HG03565 (cell line): ENCODE measurements around the gene SLC30A9.
A peak's percentile ranks its signal among the peaks of the same experiment; 100 is the strongest.

Experiments
- ATAC-seq: cut with Tn5 transposase; IDR thresholded peaks from one replicate; pipeline ENCODE4 v1.9.1; 2021; ENCODE audit warnings: mild to moderate bottlenecking, moderate library complexity; ENCODE audit not compliant: unreplicated experiment

Gene SLC30A9

DNA sequence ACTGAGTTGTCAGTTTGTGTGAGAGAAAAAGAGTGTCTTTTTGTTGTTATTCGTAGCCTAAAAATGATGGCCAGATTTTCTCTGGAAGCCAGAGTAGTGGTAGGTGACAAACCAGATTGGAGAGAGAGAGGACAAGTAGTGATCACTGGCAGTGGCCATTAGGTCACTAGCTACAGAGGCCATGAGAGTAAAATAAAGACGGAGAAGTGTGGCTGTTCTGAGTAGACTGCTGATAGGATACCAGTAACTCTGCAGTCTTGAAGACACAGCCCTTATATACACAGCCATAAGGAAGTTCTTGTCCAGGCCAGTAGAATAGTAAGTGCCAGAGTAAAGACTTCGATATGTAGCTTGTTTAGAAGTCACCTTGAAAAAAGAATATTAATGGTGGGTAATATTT, 7.7 kb downstream of the SLC30A9 start:
- ATAC-seq = no peak

DNA sequence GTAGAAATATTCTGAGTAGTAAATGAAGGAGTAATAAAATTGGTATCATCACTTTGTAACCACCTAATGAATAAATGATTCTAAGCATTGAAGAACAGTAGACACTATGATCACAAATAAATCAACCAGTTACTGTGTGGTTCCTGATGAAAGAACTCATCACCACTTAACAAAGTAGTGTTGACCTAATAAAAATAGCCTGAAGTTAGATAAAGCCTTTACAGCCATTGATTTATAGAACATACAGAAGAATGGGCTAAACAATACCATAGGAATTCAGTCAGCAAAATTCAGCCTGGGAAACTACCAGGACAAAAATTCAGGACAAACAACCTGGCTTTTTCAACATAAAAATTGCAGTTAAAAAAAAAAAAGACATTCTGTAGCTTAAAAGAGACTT, 9.0 kb downstream of the SLC30A9 start:
- ATAC-seq = no peak

DNA sequence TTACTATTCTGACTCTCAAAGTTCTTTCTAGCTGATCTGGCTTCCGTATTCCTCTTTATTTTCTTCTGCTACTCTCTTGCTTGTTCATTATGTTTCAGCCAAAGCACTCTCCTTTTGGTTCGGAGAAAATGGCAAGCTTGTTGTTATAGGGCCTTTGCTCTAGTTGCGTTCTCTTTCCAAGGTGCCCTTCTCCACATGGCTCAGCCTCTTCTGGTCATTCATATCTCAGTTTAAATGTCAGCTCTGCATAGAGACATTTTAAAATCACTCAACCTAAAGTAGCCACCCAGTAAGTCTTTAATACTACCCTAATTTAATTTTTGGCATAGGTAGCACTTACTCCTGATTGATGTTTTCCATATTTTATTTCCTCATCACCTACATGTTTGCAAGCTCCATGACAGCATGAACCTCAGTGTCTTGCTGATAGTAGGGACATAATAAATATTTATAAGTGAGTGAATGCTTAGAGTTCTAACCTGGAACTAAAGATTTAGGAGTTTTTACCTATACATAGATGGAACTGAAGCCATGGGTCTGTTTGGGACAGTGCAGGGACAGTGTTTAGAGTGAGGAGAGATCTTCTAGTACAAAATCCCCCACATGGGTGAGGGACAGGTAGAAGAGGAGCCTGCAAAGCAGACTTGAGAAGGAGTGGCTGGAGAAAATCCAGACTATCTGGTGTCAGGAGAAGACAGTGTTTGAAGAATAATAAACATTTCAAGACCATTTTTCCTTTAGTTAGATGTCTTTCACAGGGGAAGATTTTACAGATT, 17.9 kb downstream of the SLC30A9 start:
- no peak for ATAC-seq

DNA sequence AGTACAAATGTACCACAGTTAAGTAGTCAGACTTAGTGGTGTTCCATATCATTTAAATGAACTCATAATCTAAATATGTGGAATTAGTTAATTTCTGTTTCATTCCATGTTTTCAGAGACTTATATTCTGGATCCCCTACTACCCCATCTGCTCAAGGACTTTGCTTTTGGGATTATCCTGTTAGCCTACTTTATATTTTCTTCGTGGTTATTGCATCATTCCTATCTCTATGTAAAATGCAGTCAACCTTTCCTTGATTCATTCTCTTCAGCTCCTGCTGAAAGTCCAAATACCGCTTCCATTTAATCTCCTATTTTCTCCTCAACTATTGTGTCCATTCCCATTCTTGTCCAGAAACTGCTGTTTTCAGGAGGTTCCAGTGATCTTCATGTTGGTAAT, 25.1 kb downstream of the SLC30A9 start:
- no peak for ATAC-seq

DNA sequence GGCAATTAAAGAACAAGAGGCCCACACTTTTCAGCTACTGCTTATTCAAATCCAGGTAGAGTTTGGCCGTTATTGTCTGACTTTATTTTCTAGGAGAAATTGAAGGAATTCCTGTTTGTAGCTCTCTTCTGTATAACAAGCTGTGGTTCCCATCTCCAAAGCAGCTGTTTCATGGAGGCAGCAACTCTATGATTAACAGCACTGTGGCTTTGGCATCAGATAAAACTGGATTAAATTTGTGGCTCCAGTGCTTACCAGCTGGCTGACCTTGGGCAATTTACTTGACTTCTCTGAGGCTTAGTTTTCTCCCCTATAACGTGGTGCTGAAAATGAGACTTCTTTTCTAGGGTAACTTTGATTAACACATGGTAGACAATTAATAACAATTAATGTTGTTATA, 28.1 kb downstream of the SLC30A9 start:
- no peak for ATAC-seq

GRCh38 chr4:42048394-42048793, 58.1 kb downstream of the SLC30A9 start:
- ATAC-seq = no peak

DNA sequence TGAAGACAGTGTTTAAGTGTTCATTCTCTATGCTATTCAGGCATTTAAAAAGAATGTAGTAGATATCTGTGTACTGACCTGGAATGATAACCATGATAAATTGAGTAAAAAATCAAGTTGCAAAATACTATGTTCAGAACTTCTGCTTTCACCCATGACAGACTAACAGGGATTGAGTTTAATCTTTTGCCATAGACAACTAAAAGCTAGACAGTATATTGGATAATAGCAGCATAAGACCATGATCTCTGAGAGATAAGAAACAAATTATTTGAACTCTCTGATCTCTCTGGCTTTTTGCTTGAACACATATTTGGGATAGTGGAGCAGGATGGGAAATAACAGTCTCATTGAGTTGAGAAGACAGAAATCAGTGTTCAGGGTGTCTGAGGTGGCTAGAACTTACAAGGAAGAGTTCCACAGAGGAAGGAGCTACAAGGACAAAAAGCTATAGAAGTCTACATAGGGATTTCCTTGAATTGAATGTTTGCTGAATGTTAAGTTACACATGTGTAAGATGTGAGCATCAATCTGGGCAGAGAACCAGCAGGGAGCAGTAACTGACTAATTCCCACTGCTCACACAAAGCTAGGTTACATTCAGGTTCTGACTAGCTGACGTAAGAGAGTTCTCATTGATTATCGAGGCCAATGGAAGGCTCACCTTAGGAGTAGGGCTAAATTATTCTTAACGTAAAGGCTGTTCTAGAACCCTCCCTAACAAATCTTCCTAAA, 60.4 kb downstream of the SLC30A9 start:
- ATAC-seq = no peak

DNA sequence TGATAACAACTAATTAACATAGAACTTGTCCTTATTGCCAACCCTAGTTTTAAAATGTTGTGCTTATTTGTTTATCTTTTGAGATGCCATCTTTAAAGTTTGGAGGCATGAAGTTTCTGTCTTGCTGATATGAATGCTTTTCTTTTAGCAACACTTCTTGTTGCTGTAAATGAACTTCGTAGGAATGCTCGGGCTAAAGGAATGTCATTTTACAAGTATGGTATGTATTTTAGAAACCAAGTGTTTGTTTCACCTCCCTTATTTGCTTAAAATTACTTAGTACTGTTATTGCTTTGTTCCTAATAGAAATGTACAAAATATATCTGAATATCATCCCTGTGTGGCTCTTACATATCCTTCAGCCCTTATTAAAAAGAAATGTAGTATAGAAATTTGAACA, 76.1 kb downstream of the SLC30A9 start:
- no peak for ATAC-seq

DNA sequence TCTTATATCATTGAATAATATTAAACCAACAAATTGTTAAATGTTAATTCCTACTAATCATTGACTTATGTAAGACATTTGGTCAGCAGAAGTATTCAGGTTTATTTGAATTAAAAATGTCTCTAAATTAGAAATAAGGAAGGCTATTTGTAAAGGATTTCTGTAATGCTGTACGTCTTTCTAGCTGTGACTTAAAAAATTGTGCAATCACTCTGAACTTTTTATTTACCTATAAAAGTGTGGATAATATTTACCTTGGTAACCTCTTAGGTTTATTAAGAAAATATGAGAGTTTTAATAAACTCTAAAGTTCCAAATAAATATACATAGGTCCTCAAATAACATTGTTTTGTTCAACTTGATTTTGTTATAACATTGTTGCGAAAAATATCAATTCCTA, 76.9 kb downstream of the SLC30A9 start:
- no peak for ATAC-seq

- no peak for ATAC-seq
These were observed 80.1 kb downstream of the SLC30A9 start for GRCh38 chr4:42070463-42070862.

DNA sequence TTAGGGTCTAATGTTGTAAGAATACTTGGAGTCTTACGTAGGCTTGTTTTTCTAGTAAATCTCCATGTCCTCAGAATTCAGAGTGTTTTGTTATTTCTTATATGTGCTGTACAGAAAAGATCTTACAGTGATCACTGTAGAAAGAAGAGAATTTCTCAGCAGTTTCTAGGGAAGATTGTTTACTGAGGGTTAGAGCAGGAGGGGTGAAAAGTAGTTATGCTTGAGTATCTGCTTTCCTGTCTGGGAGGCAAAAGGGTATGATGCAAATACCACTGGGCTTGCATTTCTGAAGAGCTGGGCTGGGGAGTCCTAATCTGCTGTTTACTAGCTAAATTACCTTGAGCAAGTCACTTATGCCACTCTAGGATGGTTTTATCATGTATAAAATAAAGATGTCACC, 84.0 kb downstream of the SLC30A9 start:
- no peak for ATAC-seq

DNA sequence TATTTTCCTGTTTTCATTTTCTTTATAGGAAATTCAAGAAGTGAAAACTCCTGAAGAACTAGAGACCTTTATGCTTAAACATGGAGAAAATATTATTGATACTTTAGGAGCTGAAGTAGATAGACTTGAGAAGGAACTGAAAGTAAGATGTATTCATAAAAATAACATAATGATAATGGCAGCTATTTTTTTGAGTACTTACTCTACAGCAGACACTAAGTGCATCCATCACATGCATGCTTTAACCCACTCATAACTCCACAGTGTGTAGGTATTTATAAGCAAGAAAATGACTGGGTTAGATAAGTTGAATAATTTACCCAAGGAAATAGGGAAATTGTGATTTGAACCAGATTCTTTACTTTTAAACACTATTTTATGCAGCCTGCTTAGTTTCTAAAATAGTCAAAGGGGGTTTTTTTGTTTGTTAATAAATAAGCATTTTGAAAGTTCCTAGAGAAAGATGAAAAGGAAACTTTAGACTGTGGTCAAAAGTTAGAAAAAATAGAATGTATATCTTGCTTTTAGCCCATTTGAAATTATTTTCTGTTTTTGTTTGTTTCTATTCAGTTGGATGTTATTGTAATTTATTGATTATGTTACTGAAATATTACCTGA, 88.0 kb downstream of the SLC30A9 start:
- ATAC-seq = peak; percentile 88

GRCh38 chr4:42080306-42080705, 90.0 kb downstream of the SLC30A9 start:
- no peak for ATAC-seq

GRCh38 chr4:42083816-42084215, 93.5 kb downstream of the SLC30A9 start:
- ATAC-seq = no peak

DNA sequence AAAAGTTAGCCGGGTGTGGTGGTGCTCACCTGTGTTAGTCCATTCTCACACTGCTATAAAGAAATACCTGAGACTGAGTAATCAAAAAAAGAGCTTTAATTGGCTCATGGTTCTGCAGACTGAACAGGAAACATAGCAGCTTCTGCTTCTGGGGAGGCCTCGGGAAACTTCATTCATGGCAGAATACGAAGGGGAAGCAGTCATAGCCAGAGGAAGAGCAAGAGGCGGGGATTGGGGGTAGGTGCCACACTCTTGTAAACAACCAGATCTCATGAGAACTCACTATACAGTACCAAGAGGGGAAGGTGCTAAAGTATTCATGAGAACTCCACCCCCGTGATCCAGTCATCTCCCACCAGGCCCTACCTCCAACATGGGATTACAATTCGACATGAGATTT, 98.1 kb downstream of the SLC30A9 start:
- ATAC-seq = no peak

DNA sequence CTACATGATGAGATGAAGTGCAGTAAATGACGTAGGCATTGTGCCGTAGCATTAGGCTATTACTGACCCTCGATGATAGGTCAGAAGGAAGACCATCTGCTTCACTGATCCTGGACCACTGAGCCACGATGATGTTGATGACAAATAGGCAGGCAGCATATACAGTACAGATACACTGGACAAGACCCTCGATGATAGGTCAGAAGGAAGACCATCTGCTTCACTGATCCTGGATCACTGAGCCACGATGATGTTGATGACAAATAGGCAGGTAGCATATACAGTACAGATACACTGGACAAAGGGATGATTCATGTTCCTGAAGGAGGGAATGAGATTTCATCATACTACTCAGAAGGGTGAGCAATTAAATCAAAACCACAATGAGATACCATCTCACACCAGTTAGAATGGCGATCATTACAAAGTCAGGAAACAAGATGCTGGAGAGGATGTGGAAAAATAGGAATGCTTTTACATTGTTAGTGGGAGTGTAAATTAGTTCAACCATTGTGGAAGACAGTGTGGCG, 111.2 kb downstream of the SLC30A9 start:
- ATAC-seq = no peak

- no peak for ATAC-seq
These were observed 114.2 kb downstream of the SLC30A9 start for GRCh38 chr4:42104521-42104920.

DNA sequence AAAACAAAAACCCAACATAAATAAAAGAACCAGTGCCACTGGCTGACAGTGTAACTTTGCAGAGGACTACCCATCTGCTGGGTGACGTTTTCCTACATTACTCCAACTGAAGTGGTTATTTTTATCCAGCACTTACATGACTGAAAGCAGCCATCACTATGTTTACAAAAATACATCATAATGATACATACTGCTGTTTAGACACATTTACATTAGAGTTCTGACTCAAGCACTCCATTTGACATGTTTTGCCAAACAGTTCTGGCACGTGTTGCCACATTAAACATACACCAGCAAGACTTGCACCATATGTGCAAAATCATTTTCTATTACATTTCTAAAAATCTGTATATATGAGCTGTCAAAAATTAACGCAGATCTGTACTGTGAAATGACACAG, 122.5 kb downstream of the SLC30A9 start:
- no peak for ATAC-seq

GRCh38 chr4:42119886-42120285, 129.6 kb downstream of the SLC30A9 start:
- no peak for ATAC-seq

GRCh38 chr4:42122237-42122636, 131.9 kb downstream of the SLC30A9 start:
- no peak for ATAC-seq

- ATAC-seq = no peak
These were observed 132.8 kb downstream of the SLC30A9 start for GRCh38 chr4:42123071-42123644.
